Rectal smooth muscle tissue (tissue), 1 donor: ENCODE data around the gene NMT1.

Source experiments
- H3K27ac ChIP-seq: one replicate; pipeline ENCODE4 v1.7.0; 2013; ENCODE audit warnings: low read depth, low read length, inconsistent platforms
- H3K27me3 ChIP-seq: one replicate; pipeline ENCODE4 v1.7.0; 2013; ENCODE audit warnings: low read length; ENCODE audit not compliant: control insufficient read depth, insufficient read depth
- H3K36me3 ChIP-seq: one replicate; pipeline ENCODE4 v1.7.0; 2013; ENCODE audit warnings: low read length; ENCODE audit not compliant: control insufficient read depth, insufficient read depth
- H3K4me1 ChIP-seq: one replicate; pipeline ENCODE4 v1.7.0; 2013; ENCODE audit warnings: low read length; ENCODE audit not compliant: control insufficient read depth, insufficient read depth
- H3K4me3 ChIP-seq: one replicate; pipeline ENCODE4 v1.7.0; 2013; ENCODE audit warnings: low read length
- H3K9ac ChIP-seq: one replicate; pipeline ENCODE4 v1.7.0; 2013; ENCODE audit warnings: low read length

NMT1 gene

GRCh38 chr17:45091778-45092425 lies 30.8 kb downstream of the NMT1 start:
- H3K27me3 ChIP-seq = no peaks in the 10 kb centered on the region
- peaks cover 39% of the 10 kb centered on the region for H3K36me3 ChIP-seq

GRCh38 chr17:45092911-45093430 lies 31.9 kb downstream of the NMT1 start:
- Histone ChIP-seq H3K4me1 (peaks cover 24% of the 10 kb centered on the region), H3K27me3 (no peaks in the 10 kb centered on the region), H3K27ac (peak overlapping the region; percentile 91), H3K4me3 (no peak overlapping the region), H3K9ac (no peak overlapping the region), H3K36me3 (peaks cover 40% of the 10 kb centered on the region)

More at GRCh38 chr17:45091778-45092425, 30.8 kb downstream of the NMT1 start:
- peak overlapping the region; percentile 5 for H3K9ac ChIP-seq
- peak overlapping the region; percentile 91 for H3K27ac ChIP-seq
- peaks cover 24% of the 10 kb centered on the region for H3K4me1 ChIP-seq
- H3K4me3 ChIP-seq = no peak overlapping the region

- Histone ChIP-seq H3K27me3 (no peaks in the 10 kb centered on the region), H3K9ac (no peak overlapping the region), H3K4me1 (peaks cover 24% of the 10 kb centered on the region), H3K36me3 (peaks cover 42% of the 10 kb centered on the region), H3K27ac (peak overlapping the region; percentile 91), H3K4me3 (no peak overlapping the region)
Measured at GRCh38 chr17:45093444-45094110, 32.5 kb downstream of the NMT1 start.

DNA sequence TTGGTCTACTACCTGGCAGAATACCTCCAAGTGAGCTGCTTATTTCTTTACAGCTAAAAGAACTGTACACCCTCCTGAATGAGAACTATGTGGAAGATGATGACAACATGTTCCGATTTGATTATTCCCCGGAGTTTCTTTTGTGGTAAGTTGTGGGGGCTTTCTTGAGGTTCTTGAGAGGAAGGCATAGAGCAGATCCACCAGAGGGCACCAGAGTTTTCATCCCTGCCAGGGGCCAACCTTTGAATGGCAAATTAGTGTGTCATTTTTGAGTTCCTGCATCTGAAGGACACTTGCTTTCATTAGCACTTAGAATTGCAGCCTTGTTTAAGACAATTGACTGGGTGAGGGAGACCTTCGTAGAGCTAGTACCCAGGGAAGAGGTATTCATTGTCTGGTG lies 35.0 kb downstream of the NMT1 start:
- Histone ChIP-seq H3K36me3 (peaks cover 35% of the 10 kb centered on the region), H3K27ac (no peak overlapping the region), H3K4me3 (no peak overlapping the region), H3K4me1 (peaks cover 28% of the 10 kb centered on the region), H3K9ac (no peak overlapping the region), H3K27me3 (no peaks in the 10 kb centered on the region)

- Histone ChIP-seq H3K4me1 (peaks cover 26% of the 10 kb centered on the region), H3K9ac (no peak overlapping the region), H3K27ac (no peak overlapping the region), H3K4me3 (no peak overlapping the region), H3K27me3 (no peaks in the 10 kb centered on the region), H3K36me3 (peaks cover 33% of the 10 kb centered on the region)
Measured at GRCh38 chr17:45096926-45097325, 35.8 kb downstream of the NMT1 start.

- peaks cover 14% of the 10 kb centered on the region for H3K4me1 ChIP-seq
- H3K36me3 ChIP-seq = peaks cover 28% of the 10 kb centered on the region
- H3K27me3 ChIP-seq = no peaks in the 10 kb centered on the region
- no peak overlapping the region for H3K4me3 ChIP-seq
- no peak overlapping the region for H3K9ac ChIP-seq
- H3K27ac ChIP-seq = peak overlapping the region; percentile 48
Measured at GRCh38 chr17:45098081-45098868, 37.2 kb downstream of the NMT1 start.

DNA sequence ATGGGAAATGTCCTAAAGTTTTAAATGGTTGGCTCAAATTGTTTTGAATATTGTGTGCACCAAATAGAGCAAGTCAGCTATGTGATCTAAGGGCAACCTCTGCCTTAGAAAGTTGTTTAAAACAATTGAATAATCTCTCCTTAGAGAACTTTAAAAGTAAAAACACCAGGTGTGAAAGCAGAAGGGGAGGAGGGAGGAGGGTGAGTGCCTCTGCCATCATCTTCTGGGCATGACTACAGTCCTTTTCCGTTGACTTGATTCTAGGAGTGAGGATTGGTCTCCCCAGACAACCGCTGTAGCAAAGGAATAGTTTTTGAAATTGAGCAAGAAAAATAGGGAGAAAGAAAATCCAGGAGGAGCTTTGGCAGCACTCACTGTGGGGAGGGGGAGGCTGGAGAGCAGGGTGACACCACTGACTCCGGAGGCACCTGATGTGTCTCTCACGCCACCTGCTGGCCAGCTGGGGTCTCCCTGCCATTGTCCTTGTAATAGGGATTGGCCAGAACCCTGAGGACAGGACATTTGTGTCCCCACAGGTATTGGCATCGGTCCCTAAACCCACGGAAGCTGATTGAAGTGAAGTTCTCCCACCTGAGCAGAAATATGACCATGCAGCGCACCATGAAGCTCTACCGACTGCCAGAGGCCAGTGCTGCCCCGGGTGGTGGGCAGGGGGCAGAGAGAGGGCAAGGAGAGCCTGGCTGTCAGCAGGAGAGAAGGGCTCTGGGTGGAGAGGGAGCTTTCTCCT lies 37.9 kb downstream of the NMT1 start:
- H3K9ac ChIP-seq = no peak overlapping the region
- H3K4me3 ChIP-seq = no peak overlapping the region
- H3K27me3 ChIP-seq = no peaks in the 10 kb centered on the region
- H3K27ac ChIP-seq = no peak overlapping the region
- peaks cover 36% of the 10 kb centered on the region for H3K36me3 ChIP-seq
- peaks cover 6% of the 10 kb centered on the region for H3K4me1 ChIP-seq

GRCh38 chr17:45101546-45101882 lies 40.4 kb downstream of the NMT1 start:
- H3K9ac ChIP-seq = no peak overlapping the region
- no peaks in the 10 kb centered on the region for H3K27me3 ChIP-seq
- H3K4me1 ChIP-seq = peaks cover 4% of the 10 kb centered on the region
- H3K27ac ChIP-seq = no peak overlapping the region
- H3K4me3 ChIP-seq = no peak overlapping the region
- H3K36me3 ChIP-seq = peaks cover 46% of the 10 kb centered on the region

GRCh38 chr17:45101883-45102811 lies 41.0 kb downstream of the NMT1 start:
- no peak overlapping the region for H3K9ac ChIP-seq
- H3K27me3 ChIP-seq = no peaks in the 10 kb centered on the region
- H3K36me3 ChIP-seq = peaks cover 40% of the 10 kb centered on the region
- no peak overlapping the region for H3K4me3 ChIP-seq
- H3K4me1 ChIP-seq = peaks cover 4% of the 10 kb centered on the region
- H3K27ac ChIP-seq = no peak overlapping the region

GRCh38 chr17:45102856-45103255 lies 41.7 kb downstream of the NMT1 start:
- no peak overlapping the region for H3K27ac ChIP-seq
- H3K27me3 ChIP-seq = no peaks in the 10 kb centered on the region
- peaks cover 4% of the 10 kb centered on the region for H3K4me1 ChIP-seq
- no peak overlapping the region for H3K4me3 ChIP-seq
- H3K9ac ChIP-seq = no peak overlapping the region
- peaks cover 33% of the 10 kb centered on the region for H3K36me3 ChIP-seq

DNA sequence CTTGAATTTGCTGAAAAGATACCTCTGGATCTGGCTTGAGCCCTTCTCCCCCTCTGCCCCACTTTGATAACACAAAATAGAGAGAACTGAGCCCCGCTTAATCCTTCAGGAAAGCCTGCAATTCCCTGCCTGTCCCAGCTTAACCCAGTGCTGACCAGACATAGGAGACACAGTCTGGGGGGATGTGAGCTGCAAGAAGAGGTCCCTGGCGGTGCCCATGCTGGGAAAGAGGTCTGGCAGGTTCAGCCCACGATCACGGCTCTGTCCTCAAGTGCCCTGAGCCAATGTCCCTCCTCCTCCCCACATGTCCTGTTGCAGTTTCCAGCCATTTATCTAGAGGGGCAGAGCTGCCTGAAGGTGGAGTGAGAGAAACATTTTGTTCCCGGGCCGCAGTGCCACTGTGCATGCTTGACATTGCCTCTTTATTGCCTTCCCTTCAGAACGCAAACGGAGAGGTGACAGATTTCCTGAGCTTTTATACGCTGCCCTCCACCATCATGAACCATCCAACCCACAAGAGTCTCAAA lies 42.2 kb downstream of the NMT1 start:
- peaks cover 4% of the 10 kb centered on the region for H3K4me1 ChIP-seq
- peaks cover 30% of the 10 kb centered on the region for H3K36me3 ChIP-seq
- H3K27ac ChIP-seq = no peak overlapping the region
- H3K9ac ChIP-seq = no peak overlapping the region
- H3K4me3 ChIP-seq = no peak overlapping the region
- no peaks in the 10 kb centered on the region for H3K27me3 ChIP-seq
